Measurements from ENCODE around the gene PNO1.

Gene PNO1

DNA sequence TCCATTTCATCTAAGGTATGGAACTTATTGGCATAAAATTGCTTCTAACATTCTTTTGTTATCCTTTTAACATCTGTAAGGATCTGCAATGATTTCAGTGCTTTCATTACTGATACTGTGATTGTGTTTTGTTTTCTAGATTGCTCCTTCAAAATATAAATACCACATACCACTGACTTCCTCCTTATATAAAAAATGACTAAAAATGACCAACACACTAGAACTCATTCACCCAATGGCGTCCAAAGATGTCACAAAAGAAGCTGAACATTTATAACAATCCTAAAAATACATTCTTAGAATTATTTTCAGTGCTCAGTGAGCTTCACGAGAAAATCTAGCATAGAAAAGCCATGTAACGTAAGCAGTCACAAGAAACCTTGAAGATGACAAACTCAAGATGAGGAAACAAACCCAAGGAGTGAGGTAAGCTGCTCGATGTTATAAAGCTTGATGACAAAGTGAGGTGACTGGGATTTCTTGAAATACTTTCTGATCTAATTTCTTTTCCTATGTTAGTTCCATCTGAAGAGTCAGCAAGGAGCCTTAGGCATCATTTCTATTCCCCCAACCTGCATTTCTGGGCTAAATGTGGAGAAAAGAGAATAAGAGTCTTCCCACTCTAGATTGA is 42.6 kb downstream of the PNO1 start:
- TF ChIP-seq TEAD4 (IDR thresholded peaks at IDR 0.05) = no peak
- TF ChIP-seq, protein P1, sequence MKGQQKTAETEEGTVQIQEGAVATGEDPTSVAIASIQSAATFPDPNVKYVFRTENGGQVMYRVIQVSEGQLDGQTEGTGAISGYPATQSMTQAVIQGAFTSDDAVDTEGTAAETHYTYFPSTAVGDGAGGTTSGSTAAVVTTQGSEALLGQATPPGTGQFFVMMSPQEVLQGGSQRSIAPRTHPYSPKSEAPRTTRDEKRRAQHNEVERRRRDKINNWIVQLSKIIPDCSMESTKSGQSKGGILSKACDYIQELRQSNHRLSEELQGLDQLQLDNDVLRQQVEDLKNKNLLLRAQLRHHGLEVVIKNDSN (IDR thresholded peaks at IDR 0.05) = no peak

DNA sequence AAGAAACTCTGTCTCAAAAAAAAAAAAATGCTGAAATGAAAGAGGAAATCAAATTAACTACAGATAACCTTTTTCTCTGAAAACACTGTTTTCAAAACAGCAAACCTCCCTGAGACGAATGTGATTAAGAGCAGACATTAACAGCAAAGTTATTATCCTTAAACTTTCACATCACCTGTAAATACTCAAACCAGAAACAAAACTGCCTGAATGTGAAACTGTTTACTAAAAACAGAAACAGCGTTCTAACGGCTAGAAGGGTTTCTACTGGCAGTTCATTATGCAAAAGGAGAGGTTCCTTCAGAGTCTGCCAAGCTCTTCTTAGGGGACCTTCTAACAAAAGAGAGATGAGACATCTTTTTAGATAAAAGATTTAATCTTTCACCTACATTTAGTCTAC is 45.9 kb downstream of the PNO1 start:
- TF ChIP-seq CREB1 (IDR thresholded peaks at IDR 0.05; ENCODE audit: low read depth) (no peak), NFIC (IDR thresholded peaks at IDR 0.05) (no peak), FOXM1 (IDR thresholded peaks at IDR 0.05; ENCODE audit: borderline replicate concordance, low read depth) (no peak), TEAD4 (IDR thresholded peaks at IDR 0.05) (no peak), TCF12 (IDR thresholded peaks at IDR 0.05; ENCODE audit: low read depth) (no peak), YY1 (IDR thresholded peaks at IDR 0.05; ENCODE audit: low read depth) (no peak), EGR1 (IDR thresholded peaks at IDR 0.05) (no peak), RAD21 (IDR thresholded peaks at IDR 0.05; ENCODE audit: low read depth) (no peak), ZBTB7A (IDR thresholded peaks at IDR 0.05; ENCODE audit: low read depth) (no peak), TAF1 (IDR thresholded peaks at IDR 0.05; ENCODE audit: low read depth) (no peak), EP300 (IDR thresholded peaks at IDR 0.05; ENCODE audit: borderline replicate concordance) (no peak)
- TF ChIP-seq, protein P1 (IDR thresholded peaks at IDR 0.05) = no peak
- TF ChIP-seq, protein P2, sequence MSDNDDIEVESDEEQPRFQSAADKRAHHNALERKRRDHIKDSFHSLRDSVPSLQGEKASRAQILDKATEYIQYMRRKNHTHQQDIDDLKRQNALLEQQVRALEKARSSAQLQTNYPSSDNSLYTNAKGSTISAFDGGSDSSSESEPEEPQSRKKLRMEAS (IDR thresholded peaks at IDR 0.05) = no peak

DNA sequence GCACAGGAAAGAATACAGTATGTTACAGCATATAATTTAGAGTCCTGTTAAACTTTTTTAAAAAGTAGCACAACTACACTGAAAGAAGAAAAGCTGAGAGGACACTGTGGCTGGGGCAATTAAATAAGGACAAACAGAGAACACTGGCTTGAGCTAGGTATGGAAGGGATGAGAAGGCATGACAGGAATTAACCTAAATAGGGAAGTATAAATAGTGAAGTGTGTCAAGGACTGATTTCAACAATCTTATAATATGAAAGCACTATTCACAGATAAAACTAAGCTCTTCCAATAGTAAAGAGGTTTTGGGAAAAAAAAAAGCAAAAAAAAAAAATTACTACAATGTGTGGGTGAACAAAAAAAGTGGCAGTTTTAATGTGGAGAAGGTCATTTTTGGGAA is 49.1 kb downstream of the PNO1 start:
- TF ChIP-seq, protein P3, sequence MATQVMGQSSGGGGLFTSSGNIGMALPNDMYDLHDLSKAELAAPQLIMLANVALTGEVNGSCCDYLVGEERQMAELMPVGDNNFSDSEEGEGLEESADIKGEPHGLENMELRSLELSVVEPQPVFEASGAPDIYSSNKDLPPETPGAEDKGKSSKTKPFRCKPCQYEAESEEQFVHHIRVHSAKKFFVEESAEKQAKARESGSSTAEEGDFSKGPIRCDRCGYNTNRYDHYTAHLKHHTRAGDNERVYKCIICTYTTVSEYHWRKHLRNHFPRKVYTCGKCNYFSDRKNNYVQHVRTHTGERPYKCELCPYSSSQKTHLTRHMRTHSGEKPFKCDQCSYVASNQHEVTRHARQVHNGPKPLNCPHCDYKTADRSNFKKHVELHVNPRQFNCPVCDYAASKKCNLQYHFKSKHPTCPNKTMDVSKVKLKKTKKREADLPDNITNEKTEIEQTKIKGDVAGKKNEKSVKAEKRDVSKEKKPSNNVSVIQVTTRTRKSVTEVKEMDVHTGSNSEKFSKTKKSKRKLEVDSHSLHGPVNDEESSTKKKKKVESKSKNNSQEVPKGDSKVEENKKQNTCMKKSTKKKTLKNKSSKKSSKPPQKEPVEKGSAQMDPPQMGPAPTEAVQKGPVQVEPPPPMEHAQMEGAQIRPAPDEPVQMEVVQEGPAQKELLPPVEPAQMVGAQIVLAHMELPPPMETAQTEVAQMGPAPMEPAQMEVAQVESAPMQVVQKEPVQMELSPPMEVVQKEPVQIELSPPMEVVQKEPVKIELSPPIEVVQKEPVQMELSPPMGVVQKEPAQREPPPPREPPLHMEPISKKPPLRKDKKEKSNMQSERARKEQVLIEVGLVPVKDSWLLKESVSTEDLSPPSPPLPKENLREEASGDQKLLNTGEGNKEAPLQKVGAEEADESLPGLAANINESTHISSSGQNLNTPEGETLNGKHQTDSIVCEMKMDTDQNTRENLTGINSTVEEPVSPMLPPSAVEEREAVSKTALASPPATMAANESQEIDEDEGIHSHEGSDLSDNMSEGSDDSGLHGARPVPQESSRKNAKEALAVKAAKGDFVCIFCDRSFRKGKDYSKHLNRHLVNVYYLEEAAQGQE (IDR thresholded peaks at IDR 0.05; ENCODE audit: low read depth) = no peak
- no peak for TF ChIP-seq TCF12 (IDR thresholded peaks at IDR 0.05; ENCODE audit: low read depth)

DNA sequence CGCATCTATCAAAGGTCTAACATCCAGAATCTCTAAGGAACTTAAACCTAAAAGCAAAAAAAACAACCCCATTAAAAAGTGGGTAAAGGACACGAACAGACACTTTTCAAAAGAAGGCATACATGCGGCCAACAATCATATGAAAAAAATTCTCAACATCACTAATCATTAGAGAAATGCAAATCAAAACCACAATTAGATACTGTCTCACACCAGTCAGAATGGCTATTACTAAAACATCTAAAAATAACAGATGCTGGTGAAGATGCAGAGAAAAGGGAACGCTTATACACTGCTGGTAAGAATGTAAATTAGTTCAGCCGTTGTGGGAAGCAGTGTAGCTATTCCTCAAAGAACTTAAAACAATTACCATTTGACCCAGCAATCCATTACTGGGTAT is 56.7 kb downstream of the PNO1 start:
- TF ChIP-seq CEBPB (IDR thresholded peaks at IDR 0.05) (no peak), RAD21 (IDR thresholded peaks at IDR 0.05; ENCODE audit: low read depth) (no peak), TEAD4 (IDR thresholded peaks at IDR 0.05) (no peak), NFIC (IDR thresholded peaks at IDR 0.05) (no peak), TAF1 (IDR thresholded peaks at IDR 0.05; ENCODE audit: low read depth) (no peak), TCF12 (IDR thresholded peaks at IDR 0.05; ENCODE audit: low read depth) (no peak), CREB1 (IDR thresholded peaks at IDR 0.05; ENCODE audit: low read depth) (no peak), FOXM1 (IDR thresholded peaks at IDR 0.05; ENCODE audit: borderline replicate concordance, low read depth) (no peak), YY1 (IDR thresholded peaks at IDR 0.05; ENCODE audit: low read depth) (no peak), ZBTB7A (IDR thresholded peaks at IDR 0.05; ENCODE audit: low read depth) (no peak), EP300 (IDR thresholded peaks at IDR 0.05; ENCODE audit: borderline replicate concordance) (no peak), EGR1 (IDR thresholded peaks at IDR 0.05) (no peak)
- TF ChIP-seq, protein P3 (IDR thresholded peaks at IDR 0.05; ENCODE audit: low read depth) = no peak
- TF ChIP-seq, protein P2 (IDR thresholded peaks at IDR 0.05) = no peak
- TF ChIP-seq, protein P1 (IDR thresholded peaks at IDR 0.05) = no peak

DNA sequence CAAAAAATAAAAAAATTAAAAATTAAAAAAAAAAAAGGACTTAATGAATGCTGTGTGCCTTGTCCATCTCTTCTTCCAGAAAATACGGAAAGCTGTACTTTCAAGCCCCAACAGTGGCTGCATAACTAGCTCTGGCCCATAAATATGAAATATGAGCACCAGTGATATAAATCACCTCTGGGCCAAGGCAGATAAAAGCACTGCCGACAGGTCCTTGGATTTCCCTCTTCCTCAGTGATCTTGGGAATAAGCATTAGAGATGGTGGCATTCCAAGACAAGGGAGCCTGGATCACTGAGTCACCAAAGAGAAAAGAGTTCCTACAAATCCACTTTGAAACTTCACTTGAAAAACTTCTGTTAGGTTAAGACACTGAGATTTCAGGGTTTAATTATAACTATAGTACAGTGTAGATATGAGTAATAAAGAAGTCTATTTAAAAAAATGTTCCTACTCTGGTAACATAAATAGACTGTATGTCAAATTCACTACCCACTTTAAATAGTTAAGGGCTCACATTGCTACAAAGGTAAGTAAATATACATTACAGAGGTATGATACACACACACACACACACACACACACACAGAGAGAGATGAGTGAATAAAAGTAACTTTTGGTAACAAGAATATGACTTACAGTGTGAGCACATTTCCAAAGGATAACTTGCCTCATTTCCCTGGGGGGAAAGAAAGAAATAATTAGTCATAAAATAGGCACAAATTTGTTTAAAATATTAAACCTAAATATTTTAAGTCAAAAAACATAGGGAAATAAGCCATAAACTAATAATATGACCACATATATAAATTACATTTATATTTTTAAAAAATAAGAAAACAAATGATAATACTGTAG is 59.0 kb downstream of the PNO1 start:
- TF ChIP-seq, protein P1 (IDR thresholded peaks at IDR 0.05) = no peak
- TF ChIP-seq EGR1 (IDR thresholded peaks at IDR 0.05) (no peak), CEBPB (IDR thresholded peaks at IDR 0.05) (no peak), CREB1 (IDR thresholded peaks at IDR 0.05; ENCODE audit: low read depth) (no peak), EP300 (IDR thresholded peaks at IDR 0.05; ENCODE audit: borderline replicate concordance) (no peak), NFIC (IDR thresholded peaks at IDR 0.05) (no peak), RAD21 (IDR thresholded peaks at IDR 0.05; ENCODE audit: low read depth) (no peak)
- TF ChIP-seq, protein P3 (IDR thresholded peaks at IDR 0.05; ENCODE audit: low read depth) = no peak
